HG02798 (cell line): ENCODE results near the gene TAF1C.
"Not testable (repeated sequence)": the region's sequence is repeated elsewhere in the genome, so short reads cannot be mapped to it uniquely, and the experiment has no call there.

Experiments
- ATAC-seq: cut with Tn5 transposase; IDR thresholded peaks from one replicate; pipeline ENCODE4 v1.9.1; 2021; ENCODE audit warnings: mild to moderate bottlenecking; ENCODE audit not compliant: unreplicated experiment, poor library complexity

Gene TAF1C

GRCh38 chr16:84186685-84187437, at the start of gene TAF1C:
Gene TAF1C, minus strand, starts transcription at chr16:84187057. Its CDS starts 2,069 bp downstream, at chr16:84184988.
- peak; percentile 97 for ATAC-seq

- ATAC-seq, result no peak
Measured at GRCh38 chr16:84234321-84235241, 47.7 kb upstream of the TAF1C start.

GRCh38 chr16:84233748-84234147, 46.9 kb upstream of the TAF1C start:
- no peak for ATAC-seq

GRCh38 chr16:84232969-84233368, 46.1 kb upstream of the TAF1C start:
- ATAC-seq, result no peak

GRCh38 chr16:84232060-84232459, 45.2 kb upstream of the TAF1C start:
- no peak for ATAC-seq

- no peak for ATAC-seq
Measured at GRCh38 chr16:84229471-84229870, 42.6 kb upstream of the TAF1C start.

- ATAC-seq, result no peak
Measured at GRCh38 chr16:84228256-84228838, 41.5 kb upstream of the TAF1C start.

GRCh38 chr16:84227548-84227947, 40.7 kb upstream of the TAF1C start:
- ATAC-seq, result no peak

GRCh38 chr16:84226026-84226425, 39.2 kb upstream of the TAF1C start:
- no peak for ATAC-seq

- ATAC-seq, result no peak
Measured at GRCh38 chr16:84225571-84225970, 38.7 kb upstream of the TAF1C start.

GRCh38 chr16:84225126-84225525, 38.3 kb upstream of the TAF1C start:
- no peak for ATAC-seq

GRCh38 chr16:84224554-84224953, 37.7 kb upstream of the TAF1C start:
- no peak for ATAC-seq

GRCh38 chr16:84223456-84223855, 36.6 kb upstream of the TAF1C start:
- no peak for ATAC-seq

- ATAC-seq, result no peak
Measured at GRCh38 chr16:84220851-84221250, 34.0 kb upstream of the TAF1C start.

GRCh38 chr16:84218956-84219355, 32.1 kb upstream of the TAF1C start:
- ATAC-seq, result no peak

- no peak for ATAC-seq
Measured at GRCh38 chr16:84218176-84218823, 31.4 kb upstream of the TAF1C start.

- not testable (repeated sequence) for ATAC-seq
Measured at GRCh38 chr16:84216144-84216543, 29.3 kb upstream of the TAF1C start.

- ATAC-seq, result no peak
Measured at GRCh38 chr16:84215531-84215930, 28.7 kb upstream of the TAF1C start.

- ATAC-seq, result no peak
Measured at GRCh38 chr16:84214451-84215066, 27.7 kb upstream of the TAF1C start.

- no peak for ATAC-seq
Measured at GRCh38 chr16:84212631-84213030, 25.8 kb upstream of the TAF1C start.
